ENCODE measurements around the gene MACC1.

The MACC1 gene

GRCh38 chr7:20194343-20194995 is 22.7 kb downstream of the MACC1 start:
- DNase-seq (ENCODE audit: low spot score) = no peak
- in situ Hi-C loops (cut with MboI; ENCODE audit: low pct_unique_long_range_greater_than_20kb, low sequenced_read_pairs, unreplicated experiment) = no loop called here
- no peak for TF ChIP-seq CTCF (IDR thresholded peaks at IDR 0.05; ENCODE audit: extremely low read depth, insufficient read depth, missing control alignments)

- no peak for DNase-seq (ENCODE audit: low spot score)
- in situ Hi-C loops (cut with MboI; ENCODE audit: low pct_unique_long_range_greater_than_20kb, low sequenced_read_pairs, unreplicated experiment) = no loop called here
- TF ChIP-seq CTCF (IDR thresholded peaks at IDR 0.05; ENCODE audit: extremely low read depth, insufficient read depth, missing control alignments) = no peak
Measured at GRCh38 chr7:20193873-20194272, 23.3 kb downstream of the MACC1 start.

DNA sequence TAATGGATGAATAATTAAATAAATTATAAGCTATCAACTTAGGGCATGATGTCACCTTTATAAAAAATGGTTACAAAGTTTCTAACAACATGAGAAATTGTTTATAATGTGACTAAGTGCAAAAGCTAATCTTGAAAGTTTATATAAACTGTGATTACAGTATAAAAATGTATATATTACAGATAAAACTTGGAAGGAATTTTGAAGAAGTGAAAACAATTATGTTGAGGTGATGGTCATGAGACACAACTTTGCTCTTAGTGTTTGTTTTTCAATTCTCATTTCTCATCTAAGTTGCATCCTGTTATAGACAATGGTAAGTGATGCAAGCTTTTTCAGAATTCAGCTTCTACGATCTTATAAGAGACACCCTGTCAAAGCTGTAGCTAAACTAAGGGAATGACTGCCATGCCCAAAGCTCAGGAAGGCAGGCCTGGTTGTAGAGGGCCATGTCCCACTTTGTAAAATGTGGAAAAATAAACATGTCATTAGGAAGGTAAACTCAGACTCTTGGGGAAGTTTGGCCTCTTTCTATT is 23.9 kb downstream of the MACC1 start:
- no peak for TF ChIP-seq CTCF (IDR thresholded peaks at IDR 0.05; ENCODE audit: extremely low read depth, insufficient read depth, missing control alignments)
- in situ Hi-C loops (cut with MboI; ENCODE audit: low pct_unique_long_range_greater_than_20kb, low sequenced_read_pairs, unreplicated experiment) = no loop called here
- peak; percentile 30 for DNase-seq (ENCODE audit: low spot score)

- in situ Hi-C loops (cut with MboI; ENCODE audit: low pct_unique_long_range_greater_than_20kb, low sequenced_read_pairs, unreplicated experiment) = no loop called here
- no peak for TF ChIP-seq CTCF (IDR thresholded peaks at IDR 0.05; ENCODE audit: extremely low read depth, insufficient read depth, missing control alignments)
- DNase-seq (ENCODE audit: low spot score) = no peak
Measured at GRCh38 chr7:20191391-20191869, 25.8 kb downstream of the MACC1 start.

GRCh38 chr7:20190560-20191390 is 26.4 kb downstream of the MACC1 start:
- no peak for TF ChIP-seq CTCF (IDR thresholded peaks at IDR 0.05; ENCODE audit: extremely low read depth, insufficient read depth, missing control alignments)
- DNase-seq (ENCODE audit: low spot score) = no peak
- in situ Hi-C loops (cut with MboI; ENCODE audit: low pct_unique_long_range_greater_than_20kb, low sequenced_read_pairs, unreplicated experiment) = no loop called here

DNA sequence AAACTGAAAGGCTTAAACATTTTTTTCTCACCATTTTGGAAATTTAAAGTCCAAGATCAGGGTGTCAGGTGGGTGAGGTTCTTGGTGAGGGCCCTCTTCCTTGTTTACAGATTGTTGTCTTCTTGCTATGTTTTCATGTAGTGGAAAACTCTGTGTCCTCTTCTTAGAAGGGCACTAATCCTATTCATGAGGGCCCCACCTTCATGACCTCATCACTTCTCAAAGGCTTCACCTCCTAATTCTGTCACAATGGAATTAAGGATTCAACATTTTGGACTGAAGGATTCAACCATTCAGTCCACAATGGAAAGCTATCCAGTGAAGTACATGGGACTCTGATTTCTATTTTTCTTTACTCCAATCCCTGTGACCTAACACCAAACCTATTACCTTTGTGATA is 27.3 kb downstream of the MACC1 start:
- DNase-seq (ENCODE audit: low spot score) = no peak
- no peak for TF ChIP-seq CTCF (IDR thresholded peaks at IDR 0.05; ENCODE audit: extremely low read depth, insufficient read depth, missing control alignments)
- in situ Hi-C loops (cut with MboI; ENCODE audit: low pct_unique_long_range_greater_than_20kb, low sequenced_read_pairs, unreplicated experiment) = no loop called here

Measured in GM13977 (cell line).